GM21717 (cell line): ENCODE results near the gene KCNIP1.

Experiments used
- ATAC-seq: cut with Tn5 transposase; IDR thresholded peaks from one replicate; pipeline ENCODE4 v1.9.1; 2021; ENCODE audit warnings: mild to moderate bottlenecking, moderate library complexity; ENCODE audit not compliant: unreplicated experiment

Gene KCNIP1

DNA sequence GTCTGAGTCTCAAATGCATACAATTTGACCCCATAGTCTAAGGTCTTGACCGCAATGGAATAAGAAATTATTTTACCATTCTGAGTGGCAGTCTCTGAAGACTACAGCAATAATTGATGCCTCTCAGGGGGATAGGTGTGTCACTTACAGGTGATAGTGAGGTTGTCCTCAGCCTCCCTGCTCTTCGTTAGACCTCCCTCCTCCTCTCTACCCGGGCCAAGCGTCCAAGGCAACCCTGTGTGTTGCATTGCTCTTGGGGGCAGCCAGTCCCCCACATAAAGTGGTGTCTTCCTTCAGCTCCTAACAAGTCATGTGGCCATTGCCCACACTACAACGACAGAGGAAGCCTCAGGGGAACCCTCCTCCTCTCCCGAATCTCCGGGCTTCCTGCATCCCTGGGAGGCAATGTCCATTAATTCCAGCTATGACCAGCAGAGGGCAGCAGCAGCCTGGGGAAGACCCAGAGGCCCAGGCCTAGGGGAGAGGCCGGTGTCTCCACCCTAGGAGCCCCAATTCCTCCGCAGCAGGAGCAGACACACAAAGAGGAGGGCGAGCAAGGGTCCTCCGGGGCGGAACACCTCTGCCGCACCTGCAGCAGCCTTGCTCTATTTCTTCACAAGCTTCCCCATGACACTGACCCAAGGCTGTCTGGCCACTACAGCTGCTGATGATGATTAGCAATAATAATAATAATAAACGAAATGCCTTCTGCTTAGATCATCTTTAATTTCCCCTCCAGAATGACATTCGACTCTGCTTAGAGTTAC lies 134.8 kb downstream of the KCNIP1 start:
- ATAC-seq: peak; percentile 79

DNA sequence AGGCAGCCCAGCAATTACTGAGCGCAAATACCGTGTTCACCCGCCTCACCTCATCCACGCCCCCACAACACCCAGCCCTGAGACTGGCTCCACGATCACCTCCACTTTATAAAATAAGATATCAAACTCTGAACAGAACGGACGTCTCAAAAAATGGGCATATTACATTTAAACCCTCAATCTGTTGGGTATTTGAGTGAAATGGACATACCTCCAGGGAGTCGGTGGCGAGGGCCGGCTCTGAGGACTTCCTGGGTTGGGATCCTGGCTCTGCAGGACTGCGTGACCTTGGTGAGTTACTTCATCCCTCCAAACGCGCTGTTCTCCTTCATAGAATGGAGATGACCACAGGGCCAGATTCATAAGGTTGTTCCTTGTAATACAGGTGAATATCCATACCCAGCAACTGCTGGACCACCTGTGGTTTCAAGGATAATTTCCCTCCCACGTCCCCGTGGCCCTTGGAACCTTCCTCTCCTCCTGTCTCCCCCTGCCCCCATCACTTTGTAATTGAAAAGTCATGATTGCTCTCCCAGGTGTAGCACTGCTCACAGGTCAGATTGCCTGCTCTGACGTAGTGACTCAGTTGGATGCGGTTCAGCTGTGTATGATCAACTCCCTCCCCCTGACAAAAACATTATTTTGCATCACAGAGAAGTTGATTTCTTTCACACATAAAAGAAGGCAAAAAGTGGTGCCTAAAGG lies 135.6 kb downstream of the KCNIP1 start:
- no peak for ATAC-seq

DNA sequence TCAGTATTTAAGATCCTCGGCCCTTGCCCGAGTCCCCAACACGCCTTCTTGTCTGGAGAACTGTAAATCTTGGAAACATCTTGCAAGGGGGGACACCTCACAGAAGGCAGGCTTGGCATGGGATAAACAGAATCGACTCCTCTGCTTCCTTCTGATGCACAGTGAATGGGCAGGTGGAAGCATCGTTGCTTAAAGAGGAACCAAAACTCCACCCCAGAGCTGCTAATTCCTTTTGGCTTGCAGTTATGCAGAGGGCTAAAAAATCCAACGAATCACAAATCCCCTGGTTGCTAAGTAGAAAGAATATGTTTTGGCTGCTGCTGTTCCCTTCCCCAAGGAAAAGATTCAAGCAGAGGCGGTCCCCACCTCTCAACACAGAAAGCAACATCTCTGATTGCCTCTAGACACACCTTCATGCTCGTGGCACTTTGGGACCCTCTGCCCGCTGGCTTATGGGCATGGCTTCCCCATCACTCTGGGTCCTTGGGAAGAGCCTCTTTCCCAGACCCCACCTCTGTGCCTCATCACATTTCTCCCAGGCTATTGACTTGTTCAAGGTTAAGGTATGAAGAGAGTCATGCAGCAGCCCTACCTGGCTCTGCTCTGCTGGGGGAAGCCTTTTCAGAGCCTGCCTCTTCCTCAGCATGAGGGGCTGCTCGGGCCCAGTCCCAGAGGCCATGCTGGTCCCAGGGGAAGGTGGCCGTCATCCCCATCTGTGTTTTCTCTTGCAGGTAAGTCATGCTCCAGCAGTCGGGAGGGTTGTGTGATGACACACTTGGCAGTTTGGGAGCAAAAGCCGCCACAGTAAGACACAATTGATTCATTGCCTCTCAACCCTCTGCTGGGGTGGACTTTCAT lies 137.1 kb downstream of the KCNIP1 start:
- no peak for ATAC-seq

DNA sequence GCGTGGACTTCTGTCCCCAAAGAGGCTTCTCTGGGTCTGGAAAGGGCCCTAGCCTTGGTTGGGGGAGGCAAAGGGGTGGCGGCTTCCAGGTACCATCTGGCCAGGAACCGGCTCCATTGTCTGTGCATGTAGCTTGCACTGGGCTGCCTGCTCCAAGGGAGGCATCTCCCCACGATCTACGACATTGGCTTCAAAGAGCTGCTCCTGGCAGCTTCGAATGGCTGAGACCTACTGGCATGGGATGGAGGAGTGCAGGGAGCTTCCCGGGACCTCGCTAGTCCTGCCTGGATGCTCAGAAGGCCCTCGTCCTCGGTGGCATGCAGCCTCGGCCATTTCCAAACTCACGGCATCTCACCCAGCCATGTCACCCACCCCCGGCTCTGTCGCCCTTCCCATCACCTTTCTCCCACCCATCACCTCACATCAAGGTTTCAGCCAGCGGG lies 137.8 kb downstream of the KCNIP1 start:
- no peak for ATAC-seq

- ATAC-seq: no peak
Observed at GRCh38 chr5:170642066-170642735, 138.4 kb downstream of the KCNIP1 start.

- ATAC-seq: no peak
Observed at GRCh38 chr5:170642776-170643436, 139.1 kb downstream of the KCNIP1 start.

DNA sequence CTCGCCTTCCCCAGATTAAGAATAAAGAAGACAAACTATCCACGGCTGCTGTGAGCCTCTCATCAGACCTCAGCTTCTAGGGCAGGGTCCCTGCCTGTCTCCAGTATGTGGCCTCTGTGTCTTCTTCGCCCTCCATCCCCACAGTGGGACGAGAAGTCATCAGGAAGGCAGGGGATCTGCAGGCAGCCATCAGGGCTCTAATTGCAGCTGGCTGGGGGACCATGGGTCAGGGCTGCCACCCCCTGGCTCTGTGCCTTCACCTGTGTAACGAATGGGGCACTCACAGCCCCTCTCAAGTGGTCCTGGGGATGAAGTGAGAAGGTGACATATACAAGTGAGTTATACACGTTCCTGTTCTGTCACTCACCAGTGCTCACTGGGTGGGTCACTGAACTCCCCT lies 139.8 kb downstream of the KCNIP1 start:
- ATAC-seq: no peak

GRCh38 chr5:170644501-170644900 lies 140.7 kb downstream of the KCNIP1 start:
- no peak for ATAC-seq

GRCh38 chr5:170648541-170648940 lies 144.7 kb downstream of the KCNIP1 start:
- no peak for ATAC-seq

GRCh38 chr5:170650850-170651249 lies 147.0 kb downstream of the KCNIP1 start:
- no peak for ATAC-seq

DNA sequence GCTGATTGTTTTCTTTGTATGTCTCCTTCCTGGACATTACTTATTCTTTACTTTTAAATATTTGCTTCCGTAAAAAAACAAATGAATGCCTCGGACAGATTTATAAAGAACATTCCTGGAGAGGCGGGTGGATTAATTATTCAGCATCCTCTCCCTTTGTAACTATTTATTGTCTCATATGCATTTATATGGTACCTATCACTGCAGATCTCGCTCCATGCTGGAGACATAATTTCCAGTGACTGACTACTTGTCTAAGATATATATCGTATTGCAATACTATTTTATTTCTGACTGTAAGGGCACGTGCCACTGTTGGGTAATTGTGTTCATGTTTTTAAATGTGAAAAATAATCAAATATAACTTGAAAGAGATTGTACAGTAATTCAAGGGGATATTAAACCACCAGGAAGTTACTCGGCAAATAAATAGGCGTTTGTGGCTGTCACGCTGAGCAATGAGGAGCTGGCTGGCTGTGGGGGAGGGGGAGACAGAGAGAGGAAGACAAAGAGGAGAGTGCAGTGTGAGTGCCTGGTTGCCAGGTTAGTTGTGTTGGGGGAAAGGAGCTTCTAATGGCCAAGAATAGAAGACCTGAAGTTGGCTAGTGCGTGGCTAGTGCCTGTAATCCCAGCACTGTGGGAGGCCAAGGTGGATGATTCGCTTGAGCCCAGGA lies 147.9 kb downstream of the KCNIP1 start:
- ATAC-seq: no peak

DNA sequence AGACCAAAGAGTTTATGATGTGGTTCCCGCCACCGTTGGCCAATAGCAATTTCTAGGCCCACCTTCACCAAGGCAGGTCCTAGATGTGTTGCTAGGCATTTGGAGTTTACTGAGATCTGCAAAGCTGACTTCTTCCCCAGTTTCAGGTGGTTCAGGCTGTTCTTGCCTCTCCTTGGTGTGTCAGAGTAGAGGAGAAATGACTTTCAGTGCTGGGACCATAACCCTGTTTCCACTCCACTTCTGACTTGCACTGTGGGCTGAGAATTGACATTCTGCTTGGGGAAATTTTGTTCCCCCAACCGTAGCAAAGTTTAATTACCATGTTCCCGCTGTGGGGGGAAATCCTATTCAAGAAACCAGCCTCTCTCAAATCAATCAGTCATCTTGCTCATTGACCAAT lies 151.7 kb downstream of the KCNIP1 start:
- ATAC-seq: no peak

- no peak for ATAC-seq
Observed at GRCh38 chr5:170655920-170656319, 152.1 kb downstream of the KCNIP1 start.

GRCh38 chr5:170656346-170656745 lies 152.5 kb downstream of the KCNIP1 start:
- ATAC-seq: no peak

- no peak for ATAC-seq
Observed at GRCh38 chr5:170660531-170660930, 156.7 kb downstream of the KCNIP1 start.

DNA sequence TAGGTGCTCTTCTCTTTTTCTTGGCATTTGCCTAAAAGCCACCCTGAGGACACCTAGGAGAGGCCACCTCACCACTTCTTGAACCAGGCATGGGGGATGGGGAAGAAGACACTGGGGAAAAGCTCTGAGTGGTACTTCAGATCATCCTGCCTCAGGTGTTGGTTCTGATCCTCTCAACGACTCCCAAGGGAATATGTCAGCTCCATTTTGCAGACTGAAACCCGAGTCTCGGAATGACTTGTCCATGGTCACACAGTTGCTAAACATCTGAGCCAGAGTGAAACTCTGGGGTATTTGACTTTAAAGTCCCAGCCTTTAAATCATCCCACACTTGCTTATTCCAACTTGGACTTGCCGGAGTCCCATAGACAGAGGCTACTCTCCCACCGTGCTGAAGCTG lies 159.1 kb downstream of the KCNIP1 start:
- ATAC-seq: peak; percentile 47

GRCh38 chr5:170678811-170679210 lies 175.0 kb downstream of the KCNIP1 start:
- ATAC-seq: no peak

- no peak for ATAC-seq
Observed at GRCh38 chr5:170681013-170681433, 177.2 kb downstream of the KCNIP1 start.

GRCh38 chr5:170691657-170692056 lies 187.8 kb downstream of the KCNIP1 start:
- no peak for ATAC-seq

DNA sequence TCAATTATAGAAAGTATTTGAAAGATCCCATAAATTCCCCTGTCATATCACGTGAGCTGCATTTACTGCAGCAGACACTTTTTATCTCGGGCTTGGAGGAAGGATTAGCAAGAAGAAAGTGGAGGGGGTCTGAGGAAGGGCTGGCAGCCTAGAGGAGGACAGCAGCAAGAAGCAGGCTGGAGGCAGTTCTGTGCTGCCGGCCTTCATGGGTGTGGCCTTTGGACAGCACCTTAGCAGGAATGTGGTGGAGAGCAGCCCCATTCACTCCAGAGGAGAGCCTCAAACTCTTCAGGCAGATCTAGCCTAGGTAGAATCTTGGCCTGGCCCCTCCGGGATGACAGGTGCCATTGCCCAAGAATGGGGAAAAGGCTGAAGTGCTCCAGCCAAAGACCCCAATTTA lies 189.9 kb downstream of the KCNIP1 start:
- ATAC-seq: no peak
